ENCODE results near the gene INPP5B.
"Not testable (repeated sequence)": the region's sequence is repeated elsewhere in the genome, so short reads cannot be mapped to it uniquely, and the experiment has no call there.

INPP5B gene

DNA sequence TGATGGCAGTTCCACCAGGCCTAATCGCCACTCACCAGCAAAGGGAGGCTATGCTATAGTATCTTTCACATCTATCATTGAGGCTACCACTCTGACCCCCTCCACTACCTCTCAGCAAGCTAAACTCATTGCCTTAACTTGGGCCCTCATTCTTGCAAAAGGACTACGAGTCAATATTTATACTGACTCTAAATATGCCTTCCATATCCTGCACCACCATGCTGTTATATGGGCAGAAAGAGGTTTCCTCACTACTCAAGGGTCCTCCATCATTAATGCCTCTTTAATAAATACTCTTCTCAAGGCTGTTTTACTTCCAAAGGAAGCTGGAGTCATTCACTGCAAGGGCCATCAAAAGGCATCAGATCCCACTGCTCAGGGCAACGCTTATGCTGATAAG is 35.4 kb downstream of the INPP5B start:
- ATAC-seq, DNase-seq: not testable (repeated sequence)

DNA sequence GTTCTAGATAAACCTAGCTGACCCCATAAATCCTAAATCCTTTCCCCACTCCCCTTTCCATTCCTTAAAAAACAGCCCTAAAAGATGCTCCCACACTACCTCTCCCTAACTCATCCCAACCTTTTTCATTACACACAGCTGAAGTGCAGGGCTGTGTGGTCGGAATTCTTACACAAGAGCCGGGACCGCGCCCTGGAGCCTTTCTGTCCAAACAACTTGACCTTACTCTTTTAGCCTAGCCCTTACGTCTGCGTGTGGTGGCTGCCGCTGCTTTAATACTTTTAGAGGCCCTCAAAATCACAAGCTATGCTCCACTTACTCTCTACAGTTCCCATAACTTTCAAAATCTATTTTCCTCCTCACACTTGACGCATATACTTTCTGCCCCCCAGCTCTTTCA is 36.0 kb downstream of the INPP5B start:
- DNase-seq, ATAC-seq: not testable (repeated sequence)

DNA sequence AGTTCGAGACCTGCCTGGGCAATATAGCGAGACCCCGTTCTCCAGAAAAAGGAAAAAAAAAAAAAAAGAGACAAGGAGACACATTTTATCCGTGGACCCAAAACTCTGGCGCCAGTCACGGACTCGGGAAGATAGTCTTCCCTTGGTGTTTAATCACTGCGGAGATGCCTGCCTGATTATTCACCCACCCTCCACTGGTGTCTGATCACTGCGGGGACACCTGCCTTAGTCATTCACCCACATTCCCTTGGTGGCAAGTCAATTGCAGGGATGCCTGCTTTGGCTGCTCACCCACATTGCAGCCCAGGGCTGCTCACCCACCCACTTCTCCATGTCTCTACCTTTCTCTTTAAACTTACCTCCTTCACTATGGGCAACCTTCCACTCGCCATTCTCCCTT is 38.3 kb downstream of the INPP5B start:
- ATAC-seq, DNase-seq: not testable (repeated sequence)

DNA sequence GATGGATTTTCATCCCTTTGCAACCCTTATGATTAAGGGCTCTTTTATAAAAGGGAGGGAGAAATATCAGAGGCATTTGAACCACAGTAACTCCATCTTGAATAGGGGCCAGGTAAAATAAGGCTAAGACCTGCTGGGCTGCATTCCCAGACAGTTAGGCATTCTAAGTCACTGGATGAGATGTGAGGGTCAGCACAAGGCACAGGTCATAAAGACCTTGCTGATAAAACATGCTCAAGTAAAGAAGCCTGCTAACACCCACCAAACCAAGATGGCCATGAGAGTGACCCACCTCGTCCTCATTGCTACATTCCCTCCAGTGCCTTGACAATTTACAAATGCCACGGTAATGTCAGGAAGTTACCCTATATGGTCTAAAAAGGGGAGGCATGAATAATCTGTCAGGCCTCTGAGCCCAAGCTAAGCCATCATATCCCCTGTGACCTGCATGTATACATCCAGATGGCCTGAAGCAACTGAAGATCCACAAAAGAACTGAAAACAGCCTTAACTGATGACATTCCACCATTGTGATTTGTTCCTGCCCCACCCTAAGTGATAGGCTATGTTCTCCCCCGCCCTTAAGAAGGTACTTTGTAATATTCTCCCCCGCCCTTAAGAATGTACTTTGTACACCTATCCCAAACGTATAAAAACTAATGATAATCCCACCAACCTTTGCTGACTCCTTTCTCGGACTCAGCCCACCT is 39.3 kb downstream of the INPP5B start:
- not testable (repeated sequence) for DNase-seq, ATAC-seq

DNA sequence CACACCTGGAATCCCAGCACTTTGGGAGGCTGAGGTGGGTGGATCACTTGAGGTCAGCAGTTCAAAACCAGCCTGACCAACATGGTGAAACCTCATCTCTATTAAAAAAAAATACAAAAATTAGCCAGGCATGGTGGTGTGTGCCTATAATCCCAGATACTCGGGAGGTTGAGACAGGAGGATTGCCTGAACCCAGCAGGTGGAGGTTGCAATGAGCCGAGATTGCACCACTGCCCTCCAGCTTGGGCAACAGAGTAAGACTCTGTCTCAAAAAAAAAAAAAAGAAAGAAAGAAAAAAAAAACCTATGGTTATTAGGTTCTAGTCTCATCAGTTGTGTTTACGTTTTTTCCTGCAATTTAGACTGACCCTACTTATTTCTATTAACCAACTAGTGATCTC is 40.3 kb downstream of the INPP5B start:
- not testable (repeated sequence) for ATAC-seq, DNase-seq

DNA sequence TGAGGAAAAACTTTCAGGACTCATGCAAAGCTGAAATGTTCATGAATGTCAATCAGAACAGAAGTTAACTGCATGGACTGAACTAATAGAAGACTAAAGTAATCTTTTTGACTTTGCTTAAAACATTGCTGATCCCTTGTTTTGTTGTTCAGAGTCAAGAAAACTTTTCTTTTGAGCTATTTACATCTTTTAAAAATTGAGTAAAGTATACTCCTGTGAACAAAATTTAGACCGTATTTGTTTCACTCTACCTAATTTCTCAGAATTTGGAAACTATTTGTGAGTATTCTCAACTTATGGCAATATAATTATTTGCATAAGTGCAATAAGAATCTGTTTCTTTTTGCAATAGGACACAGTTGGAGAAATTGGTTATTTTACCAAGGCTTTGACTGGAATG is 41.1 kb downstream of the INPP5B start:
- ATAC-seq (no peak), DNase-seq (no peak)

DNA sequence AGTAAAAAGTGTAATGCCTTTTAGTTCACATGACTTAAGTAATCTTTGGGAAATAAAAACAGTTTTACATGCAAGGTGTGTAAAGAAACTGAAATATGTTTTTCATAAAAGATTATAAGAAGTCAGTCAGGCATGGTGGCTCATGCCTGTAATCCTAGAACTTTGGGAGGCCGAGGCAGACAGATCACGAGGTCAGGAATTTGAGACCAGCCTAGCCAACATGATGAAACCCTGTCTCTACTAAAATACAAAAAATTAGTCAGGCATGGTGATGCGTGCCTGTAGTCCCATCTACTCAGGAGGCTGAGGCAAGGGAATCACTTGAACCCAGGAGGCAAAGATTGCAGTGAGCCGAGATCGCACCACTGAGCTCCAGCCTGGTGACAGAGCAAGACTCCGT is 42.9 kb downstream of the INPP5B start:
- not testable (repeated sequence) for ATAC-seq, DNase-seq

DNA sequence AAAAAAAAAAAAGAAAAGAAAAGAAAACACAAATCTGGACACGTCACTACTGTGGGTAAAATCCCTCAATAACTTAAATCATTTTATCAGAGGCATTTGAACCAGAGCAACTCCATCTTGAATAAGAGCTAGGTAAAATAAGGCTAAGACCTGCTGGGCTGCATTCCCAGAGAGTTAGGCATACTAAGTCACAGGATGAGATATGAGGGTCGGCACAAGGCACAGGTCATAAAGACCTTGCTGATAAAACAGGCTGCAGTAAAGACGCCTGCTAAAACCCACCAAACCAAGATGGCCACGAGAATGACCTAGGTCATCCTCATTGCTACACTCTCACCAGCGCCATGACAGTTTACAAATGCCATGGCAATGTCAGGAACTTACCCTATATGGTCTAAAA is 43.9 kb downstream of the INPP5B start:
- ATAC-seq (no peak), DNase-seq (no peak)

DNA sequence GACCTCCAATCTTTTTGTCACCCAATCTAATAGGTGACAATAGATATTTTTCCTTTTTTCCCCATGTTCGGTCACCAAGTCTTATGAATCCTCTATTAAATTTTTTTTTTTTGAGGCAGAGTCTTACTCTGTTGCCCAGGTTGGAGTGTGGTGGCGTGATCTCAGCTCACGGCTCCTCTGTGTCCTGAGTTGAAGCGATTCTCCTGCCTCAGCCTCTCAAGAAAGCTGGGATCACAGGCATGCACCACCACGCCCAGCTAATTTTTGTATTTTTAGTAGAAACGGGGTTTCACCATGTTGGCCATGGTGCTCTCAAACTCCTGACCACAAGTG is 45.0 kb downstream of the INPP5B start:
- ATAC-seq (no peak), DNase-seq (no peak)

DNA sequence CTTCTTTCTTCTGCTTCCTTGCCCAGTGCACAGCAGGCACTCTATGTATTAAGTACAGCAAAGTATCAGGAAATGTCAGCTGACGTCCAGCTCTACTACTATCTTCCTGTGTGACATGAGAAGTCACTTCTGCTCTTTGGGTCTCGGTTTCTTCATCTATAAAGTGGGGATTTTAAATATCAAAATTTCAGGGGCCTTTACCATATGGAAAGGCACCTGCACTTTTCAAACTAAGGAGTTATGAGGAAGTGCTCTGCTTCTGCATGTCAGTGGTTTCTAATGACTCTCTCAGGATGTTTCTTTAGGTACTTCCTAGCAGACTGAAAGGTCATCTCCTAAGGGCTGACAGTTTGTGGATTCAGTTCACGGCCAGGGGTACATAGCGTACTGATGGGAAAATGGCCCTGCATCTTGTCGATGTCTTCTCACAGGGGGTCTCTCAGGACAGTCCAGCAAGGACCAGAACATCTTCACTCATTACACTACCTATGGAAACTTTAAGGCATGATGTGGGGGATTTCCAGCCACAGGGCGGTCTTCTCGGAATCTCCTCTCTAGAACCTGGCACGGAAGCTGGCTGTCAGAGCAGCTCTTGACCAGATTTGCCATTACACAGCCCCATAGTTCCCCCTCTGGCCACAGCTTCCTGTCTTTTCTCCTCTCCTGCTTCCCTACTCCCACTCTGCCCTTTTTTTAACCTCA is 45.5 kb downstream of the INPP5B start:
- DNase-seq: peak; percentile 27
- ATAC-seq: peak; percentile 75

DNA sequence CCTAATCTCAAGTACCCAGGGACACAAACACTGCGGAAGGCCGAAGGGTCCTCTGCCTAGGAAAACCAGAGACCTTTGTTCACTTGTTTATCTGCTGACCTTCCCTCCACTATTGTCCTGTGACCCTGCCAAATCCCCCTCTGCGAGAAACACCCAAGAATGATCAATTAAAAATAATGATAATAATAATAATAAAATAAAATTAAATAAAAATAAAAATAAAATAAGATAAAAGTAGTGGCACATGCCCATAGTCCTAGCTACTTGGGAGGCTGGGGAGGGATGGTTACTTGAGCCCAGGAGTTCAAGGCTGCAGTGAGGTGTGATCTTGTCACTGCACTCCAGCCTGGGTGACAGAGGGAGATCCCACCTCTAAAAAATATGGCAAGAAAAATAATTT is 49.3 kb downstream of the INPP5B start:
- not testable (repeated sequence) for DNase-seq, ATAC-seq

DNA sequence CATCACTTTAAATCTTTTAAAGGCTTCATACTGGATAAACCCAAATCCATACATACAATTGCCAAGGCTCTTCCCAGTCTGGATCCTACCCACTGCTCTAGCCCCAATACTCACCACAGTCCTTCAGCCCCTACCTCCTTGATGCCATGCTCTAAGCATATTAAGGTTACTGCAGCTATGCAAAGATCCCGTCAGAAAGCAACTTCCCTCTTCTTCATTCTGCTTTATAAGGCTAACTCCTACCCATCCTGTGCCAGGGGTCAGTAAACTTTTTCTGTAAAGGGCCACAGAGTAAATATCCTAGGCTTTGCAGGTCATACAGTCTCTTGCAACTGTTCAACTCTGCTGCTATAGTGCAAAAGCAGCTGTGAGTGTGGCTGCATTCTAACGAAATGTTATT is 53.2 kb downstream of the INPP5B start:
- no peak for DNase-seq
- ATAC-seq: no peak

DNA sequence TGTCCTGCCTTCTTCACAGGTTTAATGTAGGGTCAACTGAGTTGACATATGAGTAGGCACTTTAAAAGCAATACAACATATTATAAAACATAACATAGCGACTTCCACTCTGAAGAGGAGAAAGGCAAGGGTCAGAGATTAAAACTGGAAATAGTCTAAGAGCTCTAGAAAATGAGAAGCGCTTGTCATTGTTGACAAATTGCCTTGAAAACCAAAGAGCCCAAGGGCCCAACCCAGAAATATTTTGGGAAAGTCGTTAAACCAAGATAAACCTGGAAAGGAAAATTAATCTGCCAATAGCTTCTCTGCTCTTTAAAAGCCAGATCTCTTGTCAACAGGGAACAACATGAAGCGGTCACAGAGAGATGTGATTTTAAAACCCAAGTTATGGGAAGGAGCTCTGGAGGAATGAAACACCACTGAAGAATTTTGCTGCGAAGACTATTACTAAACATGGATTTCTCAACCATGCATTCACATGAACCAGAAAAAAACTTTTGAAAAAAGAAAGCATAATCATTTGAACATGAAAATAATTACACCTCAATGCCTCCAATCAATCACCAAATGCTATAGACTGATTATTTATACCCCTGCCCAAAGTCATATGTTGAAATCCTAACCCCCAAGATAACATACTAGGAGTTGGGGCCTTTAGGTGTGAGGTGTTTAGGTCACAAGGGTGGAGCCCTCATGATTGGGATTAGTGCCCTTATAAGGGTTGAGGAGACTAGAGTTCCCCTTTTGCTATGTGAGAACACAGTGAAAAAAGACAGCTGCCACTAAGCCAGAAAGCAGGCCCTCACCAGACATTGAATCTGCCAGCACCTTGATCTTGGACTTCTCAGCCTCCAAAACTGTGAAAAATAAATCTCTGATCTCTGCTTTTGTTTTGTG is 54.5 kb downstream of the INPP5B start:
- no peak for DNase-seq
- no peak for ATAC-seq

DNA sequence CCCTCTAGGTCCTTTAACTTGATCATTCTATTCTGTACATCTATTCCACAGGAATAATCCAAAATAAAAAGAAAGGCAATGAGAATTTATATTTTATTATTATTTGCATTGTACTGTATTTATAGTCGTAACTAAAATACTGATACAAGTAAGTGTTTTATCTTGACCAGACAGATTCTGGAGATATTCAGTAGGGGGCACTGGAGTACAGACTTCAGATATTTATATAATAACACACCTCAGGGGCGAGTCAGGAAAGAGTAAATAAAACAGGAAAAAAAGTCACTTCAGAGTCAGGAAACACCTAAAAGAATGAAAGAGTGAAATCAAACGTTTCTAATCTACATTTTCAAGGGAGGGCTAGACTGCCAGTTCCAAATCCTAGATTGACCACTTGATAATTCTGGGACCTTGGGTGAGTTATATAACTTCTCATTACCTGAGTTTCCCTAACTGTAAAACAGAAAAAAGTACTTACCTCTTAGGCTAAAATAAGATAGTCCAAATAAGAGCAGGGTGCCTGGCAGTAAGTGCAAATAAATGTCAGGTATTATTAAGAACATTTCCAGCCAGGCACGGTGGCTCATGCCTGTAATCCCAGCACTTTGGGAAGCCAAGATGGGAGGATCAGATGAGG is 56.4 kb downstream of the INPP5B start:
- DNase-seq: no peak

DNA sequence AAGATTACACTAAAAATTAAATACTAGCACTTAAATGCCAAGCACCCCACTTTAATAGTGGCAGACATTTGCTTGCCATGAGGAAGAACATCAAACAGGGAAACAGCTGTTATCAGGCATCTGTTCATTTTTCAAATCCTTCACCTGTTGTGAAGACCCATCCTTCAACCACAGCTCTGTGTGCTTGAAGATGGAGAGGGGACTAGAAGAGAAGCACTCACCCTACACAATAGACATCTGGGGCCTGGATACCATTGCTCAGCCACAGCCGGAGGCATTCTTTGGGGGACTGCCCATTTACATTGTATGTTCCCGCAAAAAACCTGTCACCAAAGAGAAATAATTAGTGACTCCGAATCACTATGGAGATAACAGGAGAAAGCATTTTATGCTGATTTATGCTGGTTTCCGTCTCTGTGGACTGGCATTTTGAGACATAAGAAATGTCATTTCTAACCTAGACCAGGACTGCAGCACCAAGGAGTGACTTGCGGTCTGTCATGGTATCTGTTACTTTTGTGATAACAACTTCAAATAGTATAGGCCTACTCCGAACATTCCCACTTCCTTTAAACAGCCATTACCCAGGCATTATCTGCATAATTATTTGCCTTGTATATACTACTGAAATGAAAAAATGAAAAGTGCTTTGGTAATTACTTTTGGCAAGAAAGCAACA is 58.7 kb downstream of the INPP5B start:
- no peak for ATAC-seq

More for the DNA sequence above, 56.4 kb downstream of the INPP5B start:
- no peak for ATAC-seq

DNA sequence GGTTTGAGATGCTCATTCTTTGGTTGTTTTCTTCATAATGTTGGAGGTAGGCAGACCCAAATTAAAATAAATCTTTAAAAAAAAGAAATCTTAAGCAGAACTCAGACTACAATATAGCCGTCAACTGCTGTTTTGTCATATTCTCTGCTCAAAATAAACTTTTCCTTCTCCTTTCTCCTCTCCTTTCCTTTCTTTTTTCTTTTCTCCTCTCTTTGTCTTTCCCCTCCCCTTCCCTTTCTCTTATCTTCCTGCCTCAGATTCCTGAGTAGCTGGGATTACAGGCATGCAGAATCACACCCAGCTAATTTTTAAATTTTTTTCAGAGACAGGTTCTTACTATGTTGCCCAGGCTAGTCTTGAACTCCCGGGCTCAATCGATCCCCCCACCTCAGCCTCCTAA is 62.7 kb downstream of the INPP5B start:
- DNase-seq: no peak
- ATAC-seq: no peak

More for the DNA sequence above, 58.7 kb downstream of the INPP5B start:
- no peak for DNase-seq

DNA sequence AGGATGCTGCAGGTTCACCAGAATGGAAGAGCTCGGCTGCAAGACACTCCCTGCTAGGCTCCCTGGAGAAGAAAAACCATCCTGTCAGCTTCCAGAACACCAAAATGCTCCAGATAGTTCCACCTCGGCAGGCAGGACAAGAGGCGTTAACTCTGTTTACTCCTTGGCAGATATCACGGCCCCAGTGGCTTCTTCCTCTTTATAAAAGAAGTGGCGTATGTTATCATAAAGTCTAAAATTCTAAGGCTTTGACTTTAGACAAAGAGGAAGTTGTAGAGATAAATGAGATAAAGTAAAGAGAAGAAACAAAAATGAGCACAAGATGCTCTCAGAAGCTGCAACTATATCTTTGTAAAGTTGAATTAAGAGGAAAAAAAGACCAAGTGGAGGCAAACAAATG is 63.2 kb downstream of the INPP5B start:
- no peak for DNase-seq
- ATAC-seq: no peak

DNA sequence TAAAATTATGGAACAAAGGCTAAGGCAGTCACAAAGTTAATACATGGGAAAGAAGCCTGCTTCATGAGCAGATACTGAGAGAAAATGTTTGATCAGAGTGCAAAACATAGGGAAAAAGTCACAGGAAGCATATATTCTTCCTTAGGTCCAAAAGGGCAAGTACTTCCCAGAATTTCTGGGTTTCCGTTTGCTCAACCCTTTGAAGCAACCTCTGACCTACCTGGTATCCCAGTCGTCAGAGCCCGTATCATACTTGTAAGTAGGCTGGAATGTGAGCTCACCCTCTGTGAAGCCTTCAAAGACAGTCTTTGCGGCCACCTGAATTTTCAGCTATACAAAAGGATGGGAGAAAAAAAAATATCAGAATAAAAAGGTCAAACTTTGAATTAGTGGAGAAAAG is 67.0 kb downstream of the INPP5B start:
- no peak for DNase-seq
- no peak for ATAC-seq

DNA sequence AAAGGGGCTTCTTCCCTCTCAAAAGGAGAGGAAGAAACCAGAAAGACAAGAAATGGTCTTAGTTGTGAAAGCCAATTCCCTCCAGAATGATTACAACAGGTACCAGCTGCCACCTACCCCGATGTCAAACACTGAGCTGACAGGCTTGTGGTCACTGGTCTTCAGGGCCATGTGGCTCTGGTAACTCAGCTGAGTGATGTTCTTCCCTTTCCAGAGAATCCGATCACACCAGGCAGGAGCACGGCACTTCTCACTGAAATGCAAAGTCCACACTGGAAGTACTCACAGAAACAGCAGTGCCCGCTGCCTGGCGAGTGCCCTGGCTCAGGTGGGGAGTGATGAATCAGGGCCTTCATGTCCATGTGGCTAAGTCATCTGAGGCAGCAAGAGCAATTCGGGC is 68.8 kb downstream of the INPP5B start:
- ATAC-seq (no peak), DNase-seq (no peak)

DNA sequence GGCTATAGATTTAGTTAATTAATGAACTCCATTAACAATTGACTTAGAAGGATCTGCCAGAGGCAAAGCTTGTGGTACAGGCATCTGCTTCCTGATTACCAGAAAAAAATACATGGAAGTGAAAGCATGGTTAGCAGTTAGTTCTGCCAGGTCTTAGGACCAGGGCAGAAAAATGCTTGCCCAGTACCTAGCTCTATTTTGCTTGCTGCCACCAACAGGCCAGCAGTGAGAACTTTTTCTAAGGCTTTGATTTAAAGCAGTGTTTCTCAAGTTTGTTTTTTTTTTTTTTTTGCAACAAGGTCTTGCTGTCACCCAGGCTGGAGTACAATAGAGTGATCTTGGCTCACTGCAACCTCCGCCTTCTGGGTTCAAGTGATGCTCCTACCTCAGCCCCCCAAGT is 71.0 kb downstream of the INPP5B start:
- no peak for DNase-seq

DNA sequence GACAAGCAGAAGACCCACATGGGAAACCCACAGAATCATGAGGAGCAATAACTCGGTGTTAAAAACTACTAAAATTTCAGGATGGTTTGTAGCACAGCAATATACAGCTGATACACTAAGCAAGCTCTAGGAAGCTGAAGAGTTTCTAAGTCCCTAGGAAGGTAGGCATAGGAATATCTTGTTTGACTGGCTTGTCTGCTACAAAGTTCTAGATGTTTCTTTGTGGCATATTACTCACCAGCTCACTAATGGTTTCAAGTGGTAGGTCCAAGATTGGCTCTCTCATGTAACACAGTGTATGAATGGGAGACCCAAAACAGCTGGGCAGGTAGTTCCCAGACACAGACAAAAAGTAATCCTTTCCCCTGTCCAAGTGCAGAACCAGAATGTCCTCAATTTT is 74.2 kb downstream of the INPP5B start:
- ATAC-seq (no peak), DNase-seq (no peak)

More for the DNA sequence above, 71.0 kb downstream of the INPP5B start:
- no peak for ATAC-seq

DNA sequence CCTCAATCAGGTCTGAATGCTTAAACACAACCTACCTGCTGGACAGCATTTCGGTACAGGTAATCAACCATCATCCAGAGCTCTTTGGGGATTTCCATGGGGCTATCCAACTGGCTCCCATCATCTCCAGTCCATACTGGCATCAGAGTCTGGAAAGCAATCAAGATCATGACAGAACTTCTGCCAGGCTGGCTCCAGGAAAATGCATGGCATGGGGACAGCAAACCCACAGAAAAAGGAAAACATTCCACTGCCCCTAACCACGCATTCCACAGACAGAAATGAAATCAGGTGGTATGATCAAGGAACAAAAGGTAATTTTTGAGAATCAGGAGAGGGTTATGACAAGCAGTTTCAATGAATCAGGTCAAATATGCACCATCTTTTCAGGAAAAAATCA is 78.4 kb downstream of the INPP5B start:
- ATAC-seq (no peak), DNase-seq (no peak)
